SIG-M5 treated with dmso at 0.1 percent for 504 hours (cell line): ENCODE results near the gene CBX2.

ENCODE experiments used
- DNase-seq: peaks from one replicate; lab custom pipeline; 2025; ENCODE audit not compliant: unreplicated experiment; lab: John Stamatoyannopoulos, UW

Gene CBX2

GRCh38 chr17:79811011-79811867 lies 33.3 kb downstream of the CBX2 start:
- peak; percentile 47 for DNase-seq

DNA sequence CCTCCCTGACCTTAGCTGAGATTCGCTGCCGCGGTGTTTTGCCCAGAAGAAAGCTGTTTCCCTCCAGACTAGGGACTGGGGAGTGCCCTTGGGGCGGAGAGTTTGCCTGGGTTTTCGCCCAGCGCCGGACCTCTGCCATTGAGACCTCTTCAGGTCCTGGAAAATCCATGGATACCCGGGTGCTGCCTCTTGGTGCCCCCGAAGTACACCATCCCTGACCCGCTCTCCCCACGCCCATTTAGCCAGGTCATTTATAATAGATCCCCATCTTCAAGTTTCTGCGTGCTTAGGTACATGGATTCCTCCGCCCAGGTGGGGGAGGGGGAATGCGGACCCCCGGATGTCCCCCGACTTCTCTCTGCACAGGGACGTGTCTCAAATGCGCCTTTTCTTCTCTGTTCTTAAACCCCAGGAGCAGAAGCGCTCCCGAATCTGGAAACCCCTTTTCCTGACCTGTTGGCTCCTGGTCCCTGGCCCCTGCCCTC lies 34.0 kb downstream of the CBX2 start:
- DNase-seq: no peak

GRCh38 chr17:79812353-79813258 lies 34.7 kb downstream of the CBX2 start:
- DNase-seq: no peak

- DNase-seq: no peak
Observed at GRCh38 chr17:79813297-79814126, 35.6 kb downstream of the CBX2 start.

DNA sequence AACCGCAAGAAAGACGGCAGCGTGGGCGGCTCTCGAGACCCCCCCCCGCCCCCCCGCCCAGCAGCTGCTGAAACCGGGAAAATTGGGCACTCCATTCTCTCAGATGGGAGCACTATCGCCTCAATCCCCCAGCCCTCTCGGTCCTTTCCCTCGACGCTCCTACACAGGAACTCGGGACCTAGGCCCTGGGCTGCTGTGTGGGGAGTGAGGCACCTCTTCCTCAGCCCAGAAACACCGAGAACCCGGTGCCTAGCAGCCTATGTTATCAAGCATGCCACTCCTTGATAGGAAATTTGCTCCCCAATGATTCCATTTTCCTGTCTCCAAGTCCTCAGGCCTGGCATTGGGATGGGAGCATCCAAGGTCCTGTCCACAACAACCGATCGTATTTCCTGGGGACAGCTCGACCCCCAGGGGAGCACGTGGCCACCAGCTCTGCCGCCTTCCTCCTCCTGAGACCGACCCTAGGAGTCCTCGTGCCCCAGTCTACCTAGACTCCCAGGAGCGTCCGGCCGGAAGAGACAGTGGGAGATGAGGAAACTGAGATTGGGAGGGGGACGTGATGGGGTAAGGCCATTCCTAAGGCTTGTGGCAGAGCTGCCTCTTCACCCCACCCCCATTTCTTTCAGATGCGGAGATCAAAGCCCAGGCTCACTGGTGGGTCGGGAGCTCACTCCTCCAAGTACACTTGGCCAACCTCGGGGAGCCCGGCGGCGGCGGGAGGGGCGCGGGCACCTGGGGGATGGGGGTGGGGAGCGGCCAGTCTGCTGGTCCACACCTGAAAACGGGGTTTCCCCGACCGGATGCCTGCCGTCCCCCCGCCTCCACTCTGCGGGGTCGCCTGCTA lies 36.4 kb downstream of the CBX2 start:
- DNase-seq: no peak

DNA sequence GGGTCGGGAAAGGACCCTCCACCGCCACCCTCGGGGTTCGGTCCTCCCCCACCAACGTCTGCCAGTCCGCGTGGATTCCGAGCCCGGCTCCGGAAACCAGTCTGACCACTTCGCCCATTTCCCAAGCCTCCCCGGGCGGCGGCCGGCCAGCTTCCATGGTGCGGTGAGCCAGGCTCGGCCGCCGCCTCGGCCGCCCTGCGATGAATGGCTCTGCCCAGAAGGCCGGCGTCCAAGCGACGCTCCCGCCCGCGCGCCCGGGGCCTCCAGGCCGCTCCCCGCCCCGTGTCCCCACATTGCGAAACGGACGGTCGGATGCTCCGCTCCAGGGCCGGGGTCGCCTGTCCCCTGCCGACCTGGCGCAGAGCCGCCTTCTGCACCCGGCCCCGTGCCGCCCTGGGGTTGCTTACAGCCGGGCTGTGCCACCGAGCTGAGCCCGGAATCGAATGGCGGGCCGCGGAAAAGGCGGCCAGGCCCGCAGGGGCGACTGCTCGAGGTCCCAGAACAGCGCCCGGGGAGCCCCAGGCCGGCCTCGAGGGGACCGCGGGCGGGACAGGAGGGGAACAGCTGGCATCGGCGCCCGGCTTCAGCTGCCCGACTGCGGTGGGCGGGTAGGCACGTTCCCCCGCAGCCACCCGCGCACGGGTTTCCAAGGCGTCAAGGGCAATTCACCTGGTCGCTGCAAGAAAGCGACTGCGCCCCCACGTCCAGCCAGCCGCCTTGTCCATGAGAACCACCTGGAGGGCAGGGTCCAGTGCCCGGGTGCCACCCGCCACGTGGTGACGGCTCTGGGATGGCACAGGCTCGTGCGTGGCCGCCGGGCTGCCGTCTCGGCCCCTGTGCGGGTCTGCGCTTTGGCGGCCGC lies 37.3 kb downstream of the CBX2 start:
- DNase-seq: no peak

GRCh38 chr17:79815836-79816461 lies 38.0 kb downstream of the CBX2 start:
- no peak for DNase-seq

- no peak for DNase-seq
Observed at GRCh38 chr17:79818026-79818758, 40.2 kb downstream of the CBX2 start.

GRCh38 chr17:79819085-79819484 lies 41.1 kb downstream of the CBX2 start:
- DNase-seq: no peak

GRCh38 chr17:79819534-79820276 lies 41.8 kb downstream of the CBX2 start:
- no peak for DNase-seq

GRCh38 chr17:79820959-79821330 lies 43.0 kb downstream of the CBX2 start:
- DNase-seq: no peak

- DNase-seq: no peak
Observed at GRCh38 chr17:79821331-79822095, 43.6 kb downstream of the CBX2 start.

DNA sequence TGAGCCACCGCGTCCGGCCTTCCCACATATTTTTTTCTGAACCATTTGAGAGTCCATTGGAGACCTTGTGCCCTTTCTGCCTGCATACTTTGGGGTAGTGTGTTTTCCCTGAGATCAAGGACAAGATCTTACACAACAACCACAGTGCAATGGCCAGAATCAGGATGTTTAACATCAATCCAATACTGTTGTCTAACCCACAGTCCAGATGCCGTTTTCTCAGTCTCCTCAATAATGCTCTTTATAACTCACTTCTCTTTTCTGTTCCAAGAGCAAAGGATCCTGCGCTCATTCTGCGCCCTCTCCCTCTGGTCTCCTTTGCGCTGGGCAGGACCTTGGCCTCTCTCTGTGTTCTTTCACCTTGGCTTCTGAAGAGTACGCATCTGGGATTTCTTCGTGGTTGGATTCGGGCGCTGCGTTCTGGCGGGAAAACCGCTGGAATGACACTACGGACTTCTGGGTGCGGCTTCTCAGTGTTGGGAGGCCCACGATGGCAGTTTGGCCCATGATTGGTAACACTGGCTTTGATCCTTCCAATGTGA lies 44.7 kb downstream of the CBX2 start:
- no peak for DNase-seq

DNA sequence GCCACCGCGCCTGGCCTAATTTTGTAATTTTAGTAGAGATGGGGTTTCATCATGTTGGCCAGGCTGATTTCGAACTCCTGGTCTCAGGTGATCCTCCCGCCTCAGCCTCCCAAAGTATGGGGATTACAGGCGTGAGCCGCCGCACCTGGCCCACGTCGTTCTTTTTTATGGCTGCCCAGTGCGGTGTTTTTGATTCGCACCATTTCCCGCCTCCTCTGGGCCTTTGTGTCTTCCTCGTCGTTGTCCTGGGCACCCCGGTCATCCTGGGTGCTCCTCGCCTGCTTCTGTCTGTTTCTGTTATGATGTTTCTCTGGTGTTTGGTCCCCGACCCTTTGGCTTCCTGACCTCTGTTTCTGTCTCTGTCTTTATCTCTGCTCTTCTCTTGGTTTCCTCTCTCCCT lies 46.3 kb downstream of the CBX2 start:
- DNase-seq: no peak

DNA sequence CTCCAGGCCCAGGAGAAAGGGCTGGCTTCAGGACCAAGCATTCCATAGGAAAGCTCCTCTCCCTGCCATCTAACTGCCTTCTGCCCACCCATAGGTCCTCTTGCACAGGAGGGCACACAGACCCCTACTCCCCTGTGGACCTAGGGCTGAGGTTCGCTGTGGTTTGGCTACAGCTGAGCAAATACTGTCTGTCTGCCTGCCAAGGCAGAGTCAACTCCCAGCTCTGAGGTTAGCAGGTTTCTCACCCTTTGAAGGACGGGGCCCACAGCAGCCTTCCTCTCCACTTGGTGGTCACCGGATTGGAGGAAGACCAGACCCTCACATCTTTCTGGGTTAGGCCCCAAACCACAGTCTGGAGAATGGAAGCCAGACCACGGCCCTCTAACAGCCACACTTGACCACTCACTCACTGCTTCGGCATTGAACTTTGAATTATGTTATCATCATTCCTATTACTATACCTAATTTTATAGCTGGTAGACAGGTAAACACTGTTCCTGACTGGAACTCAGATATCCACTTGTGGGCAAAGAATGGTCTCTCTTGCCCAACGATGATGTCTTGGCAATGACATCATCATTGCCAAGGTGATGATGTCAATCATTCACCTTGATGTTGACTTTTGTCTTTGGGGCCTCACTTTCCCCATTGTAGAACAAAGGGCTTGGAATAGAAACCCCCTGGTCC lies 47.1 kb downstream of the CBX2 start:
- no peak for DNase-seq

- no peak for DNase-seq
Observed at GRCh38 chr17:79825580-79825921, 47.6 kb downstream of the CBX2 start.
